Measurements from ENCODE around the gene C1orf167. TPM values are rescaled to one million over a fixed set of nuclear protein-coding genes. Genes with fewer than 3 reads are reported as not detected.

Gene C1orf167
- total RNA-seq, 1 experiment from 2014 or later, result 0.39 TPM

DNA sequence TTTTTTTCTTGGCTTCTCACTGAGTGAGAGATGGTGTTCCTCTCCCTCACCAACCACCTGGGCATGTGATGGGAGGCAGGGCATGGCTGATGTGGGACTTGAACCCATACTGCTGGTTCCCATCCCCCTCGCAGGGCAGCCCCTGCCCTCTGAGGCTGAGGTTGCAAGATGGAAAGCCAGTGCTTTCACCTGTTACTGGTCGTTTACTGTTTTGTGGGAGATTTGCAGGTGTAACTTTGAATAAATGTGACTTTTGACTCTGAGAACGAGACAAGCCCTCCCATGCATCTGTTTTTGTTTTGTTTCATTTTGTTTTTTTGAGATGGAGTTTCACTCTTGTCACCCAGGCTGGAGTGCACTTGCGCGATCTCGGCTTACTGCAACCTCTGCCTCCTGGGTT lies 21.6 kb downstream of the C1orf167 start:
- Mint-ChIP-seq H3K4me3 (no peak overlapping the region), H3K27ac (no peak overlapping the region)
- no CpG with 5 or more reads among the region's 6 CpGs for WGBS (ENCODE audit: extremely low coverage, insufficient read length, low lambda C conversion rate)

More for the DNA sequence above, 21.6 kb downstream of the C1orf167 start:
- Histone ChIP-seq H3K14ac (ENCODE audit: insufficient read depth, low read length) (no peak overlapping the region), H3K23me2 (ENCODE audit: insufficient read length, low read depth, low read length, poor library complexity, severe bottlenecking) (no peaks in the 10 kb centered on the region), H2BK15ac (ENCODE audit: low read depth, low read length) (no peak overlapping the region), H3K4ac (ENCODE audit: low read depth, low read length) (no peak overlapping the region), H4K8ac (replicated peaks; ENCODE audit: insufficient read length, low read depth, low read length) (no peak overlapping the region), H3K9me3 (ENCODE audit: control insufficient read depth, low read depth, low read length) (no peaks in the 10 kb centered on the region), H3K27ac (ENCODE audit: insufficient read length, low read depth, low read length) (no peak overlapping the region), H4K5ac (ENCODE audit: insufficient read length, low read depth, low read length) (no peak overlapping the region), H3T11ph (ENCODE audit: low read length) (no peak overlapping the region), H3K4me2 (ENCODE audit: insufficient read depth, insufficient read length, low read length) (no peak overlapping the region), H3K9ac (ENCODE audit: extremely low read depth, insufficient read length, low read length) (no peak overlapping the region), H2AFZ (ENCODE audit: low read length) (no peak overlapping the region), H3K4me1 (ENCODE audit: insufficient read depth, low read length) (peaks cover 6% of the 10 kb centered on the region; the same call in 1 of the 2 replicates), H3K23ac (ENCODE audit: insufficient read length, low read depth, low read length) (no peak overlapping the region), H3K56ac (ENCODE audit: insufficient read length, low read depth, low read length) (no peak overlapping the region), H4K91ac (ENCODE audit: insufficient read length, low read depth, low read length) (no peak overlapping the region), H3K27me3 (ENCODE audit: insufficient read depth, low read length) (no peaks in the 10 kb centered on the region), H2BK12ac (ENCODE audit: insufficient read length, low read depth, low read length) (no peak overlapping the region), H3K79me2 (ENCODE audit: insufficient read depth, low read length) (no peaks in the 10 kb centered on the region), H4K20me1 (ENCODE audit: control insufficient read depth, insufficient read depth, insufficient read length) (no peaks in the 10 kb centered on the region), H2AK5ac (ENCODE audit: insufficient read length, low read length) (no peak overlapping the region), H3K18ac (ENCODE audit: insufficient read length, low read depth, low read length) (no peak overlapping the region), H3K79me1 (ENCODE audit: insufficient read depth, low read depth, low read length, poor library complexity, severe bottlenecking) (no peaks in the 10 kb centered on the region), H2BK20ac (ENCODE audit: low read depth, low read length, poor library complexity, severe bottlenecking) (no peak overlapping the region), H2BK5ac (ENCODE audit: insufficient read length, low read length) (no peak overlapping the region), H2BK120ac (ENCODE audit: low read depth, low read length, poor library complexity, severe bottlenecking) (no peak overlapping the region)
- Mint-ChIP-seq H3K9me3 (no peaks in the 10 kb centered on the region), H3K4me1 (peaks cover 25 to 34% of the 10 kb centered on the region in 2 experiments), H3K27me3 (ENCODE audit: low read depth) (peaks cover 4% of the 10 kb centered on the region; the same call in 1 of the 2 replicates), H3K36me3 (ENCODE audit: insufficient read depth in 1 of 3, low read depth in 3 of 3) (no peaks in the 10 kb centered on the region)
- no peak for DNase-seq
- TF ChIP-seq CTCF (conservative IDR thresholded peaks at IDR 0.05), result no peak
